ENCODE data around the gene MYO5A. TPM values are rescaled to one million over a fixed set of nuclear protein-coding genes. Genes with fewer than 3 reads are reported as not detected.

The MYO5A gene
- total RNA-seq, 1 experiment from 2014 or later = 9.9 TPM

DNA sequence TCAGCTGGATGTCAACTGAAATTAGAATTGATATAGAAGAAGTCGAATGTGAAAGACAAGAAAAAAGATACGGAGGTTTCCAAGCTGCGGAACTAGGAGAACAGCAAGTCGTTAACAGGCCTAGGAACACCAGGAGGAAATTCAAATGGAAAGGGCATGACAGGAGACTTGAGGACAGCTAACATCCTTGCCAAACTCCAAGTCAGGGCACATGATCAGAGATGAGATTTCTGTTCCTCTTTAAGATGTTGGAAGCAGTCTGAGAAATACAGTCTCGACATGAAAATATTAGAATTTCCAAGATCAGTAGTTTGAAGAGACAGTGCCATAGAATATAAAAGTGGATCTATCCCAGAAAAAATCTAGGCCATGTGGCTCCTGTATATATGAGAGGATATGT is 5.0 kb downstream of the MYO5A start:
- ChIA-PET CTCF (no interaction called here), POLR2A (no interaction called here)
- no TSS peak for BruUV-seq (replicated peaks)
- Mint-ChIP-seq H3K27ac (ENCODE audit: unreplicated experiment) (no peak overlapping the region), H3K4me1 (ENCODE audit: low read depth, unreplicated experiment) (no peaks in the 10 kb centered on the region), H3K36me3 (ENCODE audit: insufficient read depth, unreplicated experiment) (no peaks in the 10 kb centered on the region), H3K9me3 (ENCODE audit: unreplicated experiment) (no peaks in the 10 kb centered on the region), H3K4me3 (ENCODE audit: unreplicated experiment) (no peak overlapping the region), H3K27me3 (ENCODE audit: insufficient read depth, unreplicated experiment) (peaks cover 11% of the 10 kb centered on the region)
- Histone ChIP-seq H3K27me3 (replicated peaks; ENCODE audit: control insufficient read depth, insufficient read depth, low read length) (no peaks in the 10 kb centered on the region), H3K4me3 (ENCODE audit: low read depth, low read length) (no peak overlapping the region), H3K9me3 (no peaks in the 10 kb centered on the region), H3K4me1 (no peaks in the 10 kb centered on the region), H3K36me3 (ENCODE audit: control insufficient read depth, insufficient read depth, low read length) (no peaks in the 10 kb centered on the region)
- no peak for DNase-seq
- intact Hi-C loops (cut with micrococcal nuclease; ENCODE audit: unreplicated experiment) = loop anchor here (10.0 kb wide), 1 partner anchor 269 kb away; no protein-coding TSS in a partner anchor
- TF ChIP-seq, protein P1, sequence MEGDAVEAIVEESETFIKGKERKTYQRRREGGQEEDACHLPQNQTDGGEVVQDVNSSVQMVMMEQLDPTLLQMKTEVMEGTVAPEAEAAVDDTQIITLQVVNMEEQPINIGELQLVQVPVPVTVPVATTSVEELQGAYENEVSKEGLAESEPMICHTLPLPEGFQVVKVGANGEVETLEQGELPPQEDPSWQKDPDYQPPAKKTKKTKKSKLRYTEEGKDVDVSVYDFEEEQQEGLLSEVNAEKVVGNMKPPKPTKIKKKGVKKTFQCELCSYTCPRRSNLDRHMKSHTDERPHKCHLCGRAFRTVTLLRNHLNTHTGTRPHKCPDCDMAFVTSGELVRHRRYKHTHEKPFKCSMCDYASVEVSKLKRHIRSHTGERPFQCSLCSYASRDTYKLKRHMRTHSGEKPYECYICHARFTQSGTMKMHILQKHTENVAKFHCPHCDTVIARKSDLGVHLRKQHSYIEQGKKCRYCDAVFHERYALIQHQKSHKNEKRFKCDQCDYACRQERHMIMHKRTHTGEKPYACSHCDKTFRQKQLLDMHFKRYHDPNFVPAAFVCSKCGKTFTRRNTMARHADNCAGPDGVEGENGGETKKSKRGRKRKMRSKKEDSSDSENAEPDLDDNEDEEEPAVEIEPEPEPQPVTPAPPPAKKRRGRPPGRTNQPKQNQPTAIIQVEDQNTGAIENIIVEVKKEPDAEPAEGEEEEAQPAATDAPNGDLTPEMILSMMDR (IDR thresholded peaks at IDR 0.05; ENCODE audit: insufficient read depth in 1 of 2, low read depth in 1 of 2, low read length in 1 of 2, severe bottlenecking in 1 of 2, unreplicated experiment in 1 of 2) = no peak

DNA sequence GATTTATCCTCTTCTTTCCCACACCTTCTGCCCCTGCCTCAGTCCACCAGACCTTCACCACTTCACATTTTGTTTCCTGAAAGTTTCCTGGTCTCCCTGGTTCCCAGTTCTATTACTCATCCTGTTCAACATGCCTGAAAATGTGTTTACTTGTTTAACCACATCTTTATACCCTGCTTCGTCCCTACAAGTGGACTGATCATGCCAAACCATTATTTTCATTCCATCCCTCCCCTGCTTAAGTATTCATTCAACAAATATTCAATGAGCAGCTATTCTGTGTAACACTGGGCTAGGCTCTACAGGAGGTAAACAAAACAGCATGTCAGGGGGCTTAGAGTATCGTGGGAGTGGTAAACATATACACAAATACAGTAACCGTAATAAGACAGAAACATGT is 5.5 kb downstream of the MYO5A start:
- H3K27me3 Mint-ChIP-seq (ENCODE audit: insufficient read depth, unreplicated experiment) = peaks cover 11% of the 10 kb centered on the region
- ChIA-PET CTCF (no interaction called here), POLR2A (no interaction called here)
- H3K4me1 Mint-ChIP-seq (ENCODE audit: low read depth, unreplicated experiment) = no peaks in the 10 kb centered on the region
- TF ChIP-seq, protein P1 (IDR thresholded peaks at IDR 0.05; ENCODE audit: insufficient read depth in 1 of 2, low read depth in 1 of 2, low read length in 1 of 2, severe bottlenecking in 1 of 2, unreplicated experiment in 1 of 2) = no peak
- no peaks in the 10 kb centered on the region for H3K9me3 Mint-ChIP-seq (ENCODE audit: unreplicated experiment)
- Histone ChIP-seq H3K4me3 (ENCODE audit: low read depth, low read length) (no peak overlapping the region), H3K36me3 (ENCODE audit: control insufficient read depth, insufficient read depth, low read length) (no peaks in the 10 kb centered on the region), H3K9me3 (no peaks in the 10 kb centered on the region), H3K27me3 (replicated peaks; ENCODE audit: control insufficient read depth, insufficient read depth, low read length) (no peaks in the 10 kb centered on the region), H3K4me1 (no peaks in the 10 kb centered on the region)
- H3K4me3 Mint-ChIP-seq (ENCODE audit: unreplicated experiment) = no peak overlapping the region
- intact Hi-C loops (cut with micrococcal nuclease; ENCODE audit: unreplicated experiment) = loop anchor here (10.0 kb wide), 1 partner anchor 268 kb away; no protein-coding TSS in a partner anchor
- DNase-seq = no peak
- no peak overlapping the region for H3K27ac Mint-ChIP-seq (ENCODE audit: unreplicated experiment)
- no TSS peak for BruUV-seq (replicated peaks)
- no peaks in the 10 kb centered on the region for H3K36me3 Mint-ChIP-seq (ENCODE audit: insufficient read depth, unreplicated experiment)

DNA sequence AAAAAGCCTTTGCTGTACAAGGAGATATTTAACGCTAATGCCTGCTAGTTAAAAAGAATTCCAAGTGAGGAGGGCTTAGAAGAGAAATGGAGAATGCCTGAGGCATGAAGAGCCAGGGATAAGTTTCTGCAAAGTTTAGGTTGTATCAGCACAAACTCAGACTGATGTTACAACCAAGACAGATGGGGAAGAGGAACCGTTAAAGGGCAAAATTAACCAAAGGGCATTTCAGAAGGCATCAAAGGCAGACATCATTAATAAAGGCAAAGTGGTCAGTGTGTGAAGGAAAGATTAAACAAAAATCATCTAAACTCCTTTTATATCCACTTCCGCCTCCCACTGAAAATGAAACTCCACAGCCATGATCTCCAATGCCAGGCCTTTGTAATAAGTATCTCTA is 7.0 kb downstream of the MYO5A start:
- intact Hi-C loops (cut with micrococcal nuclease; ENCODE audit: unreplicated experiment) = loop anchor here (10.0 kb wide), 1 partner anchor 267 kb away; no protein-coding TSS in a partner anchor
- Mint-ChIP-seq H3K9me3 (ENCODE audit: unreplicated experiment) (no peaks in the 10 kb centered on the region), H3K27ac (ENCODE audit: unreplicated experiment) (no peak overlapping the region), H3K27me3 (ENCODE audit: insufficient read depth, unreplicated experiment) (peaks cover 6% of the 10 kb centered on the region), H3K36me3 (ENCODE audit: insufficient read depth, unreplicated experiment) (no peaks in the 10 kb centered on the region), H3K4me3 (ENCODE audit: unreplicated experiment) (no peak overlapping the region), H3K4me1 (ENCODE audit: low read depth, unreplicated experiment) (no peaks in the 10 kb centered on the region)
- no peaks in the 10 kb centered on the region for H3K9me3 ChIP-seq
- TF ChIP-seq, protein P1 (IDR thresholded peaks at IDR 0.05; ENCODE audit: insufficient read depth in 1 of 2, low read depth in 1 of 2, low read length in 1 of 2, severe bottlenecking in 1 of 2, unreplicated experiment in 1 of 2) = no peak
- ChIA-PET POLR2A (no interaction called here), CTCF (no interaction called here)
- no peak for DNase-seq
- H3K27me3 ChIP-seq (replicated peaks; ENCODE audit: control insufficient read depth, insufficient read depth, low read length) = no peaks in the 10 kb centered on the region
- no TSS peak for BruUV-seq (replicated peaks)
- H3K4me1 ChIP-seq = no peaks in the 10 kb centered on the region
- H3K4me3 ChIP-seq (ENCODE audit: low read depth, low read length) = no peak overlapping the region
- no peaks in the 10 kb centered on the region for H3K36me3 ChIP-seq (ENCODE audit: control insufficient read depth, insufficient read depth, low read length)
